HepG2 (cell line): ENCODE data around the gene SMAD3.

Experiments
- EP300 ChIP-seq, 3 experiments: sonication (generic) in 1 of 3; formaldehyde crosslinking in 1 of 3; IDR thresholded peaks; 2 replicates each; pipeline versions ENCODE4 v1.5.1 to v1.6.1; 2011 to 2020; ENCODE audit warnings: low read depth in 2 of 3, low read length in 2 of 3, borderline replicate concordance in 1 of 3, improper control_type of control experiment in 1 of 3, mild to moderate bottlenecking in 1 of 3, missing genetic modification reagents in 1 of 3, moderate library complexity in 1 of 3
- GABPB1 ChIP-seq: IDR thresholded peaks from 2 replicates; pipeline ENCODE4 v1.6.1; 2016; ENCODE audit warnings: mild to moderate bottlenecking, missing genetic modification reagents, moderate library complexity, missing compliant biosample characterization
- GTF2F1 ChIP-seq: fragments of 150-350 bp; IDR thresholded peaks from 2 replicates; pipeline ENCODE4 v1.6.1; 2014; ENCODE audit warnings: low read length
- JARID2 ChIP-seq: sonication (generic); formaldehyde crosslinking; IDR thresholded peaks from 2 replicates; pipeline ENCODE4 v1.8.1; 2023; ENCODE audit warnings: missing genetic modification reagents, inconsistent platforms; ENCODE audit not compliant: insufficient replicate concordance
- NR2F1 ChIP-seq, 2 experiments: fragments of 450-650 bp in 1 of 2; formaldehyde crosslinking in 1 of 2; IDR thresholded peaks; 2 replicates each; pipeline versions ENCODE4 v1.5.0 to v1.6.1; 2016 to 2020; ENCODE audit warnings: mild to moderate bottlenecking in 1 of 2, missing compliant biosample characterization in 1 of 2, missing genetic modification reagents in 1 of 2, moderate library complexity in 1 of 2
- ZNF235 ChIP-seq: sonication (generic); formaldehyde crosslinking; IDR thresholded peaks from 2 replicates; pipeline ENCODE4 v1.8.1; 2023; ENCODE audit warnings: mild to moderate bottlenecking, missing genetic modification reagents, borderline replicate concordance
- TF ChIP-seq, protein P1 (sequence below): sonication (generic); formaldehyde crosslinking; IDR thresholded peaks from 2 replicates; pipeline ENCODE4 v1.4.0; 2020; ENCODE audit warnings: missing genetic modification reagents
- TF ChIP-seq, protein P2 (sequence below): sonication (generic); formaldehyde crosslinking; IDR thresholded peaks from 2 replicates; pipeline ENCODE4 v1.4.0; 2020; ENCODE audit warnings: missing genetic modification reagents
- TF ChIP-seq, protein P3 (sequence below): sonication (generic); formaldehyde crosslinking; IDR thresholded peaks from 2 replicates; pipeline ENCODE4 v1.5.0; 2020; ENCODE audit warnings: mild to moderate bottlenecking, missing genetic modification reagents, moderate library complexity
- TF ChIP-seq, protein P4 (sequence below): sonication (generic); formaldehyde crosslinking; IDR thresholded peaks from 2 replicates; pipeline ENCODE4 v1.4.0; 2020; ENCODE audit warnings: missing genetic modification reagents

DNA sequence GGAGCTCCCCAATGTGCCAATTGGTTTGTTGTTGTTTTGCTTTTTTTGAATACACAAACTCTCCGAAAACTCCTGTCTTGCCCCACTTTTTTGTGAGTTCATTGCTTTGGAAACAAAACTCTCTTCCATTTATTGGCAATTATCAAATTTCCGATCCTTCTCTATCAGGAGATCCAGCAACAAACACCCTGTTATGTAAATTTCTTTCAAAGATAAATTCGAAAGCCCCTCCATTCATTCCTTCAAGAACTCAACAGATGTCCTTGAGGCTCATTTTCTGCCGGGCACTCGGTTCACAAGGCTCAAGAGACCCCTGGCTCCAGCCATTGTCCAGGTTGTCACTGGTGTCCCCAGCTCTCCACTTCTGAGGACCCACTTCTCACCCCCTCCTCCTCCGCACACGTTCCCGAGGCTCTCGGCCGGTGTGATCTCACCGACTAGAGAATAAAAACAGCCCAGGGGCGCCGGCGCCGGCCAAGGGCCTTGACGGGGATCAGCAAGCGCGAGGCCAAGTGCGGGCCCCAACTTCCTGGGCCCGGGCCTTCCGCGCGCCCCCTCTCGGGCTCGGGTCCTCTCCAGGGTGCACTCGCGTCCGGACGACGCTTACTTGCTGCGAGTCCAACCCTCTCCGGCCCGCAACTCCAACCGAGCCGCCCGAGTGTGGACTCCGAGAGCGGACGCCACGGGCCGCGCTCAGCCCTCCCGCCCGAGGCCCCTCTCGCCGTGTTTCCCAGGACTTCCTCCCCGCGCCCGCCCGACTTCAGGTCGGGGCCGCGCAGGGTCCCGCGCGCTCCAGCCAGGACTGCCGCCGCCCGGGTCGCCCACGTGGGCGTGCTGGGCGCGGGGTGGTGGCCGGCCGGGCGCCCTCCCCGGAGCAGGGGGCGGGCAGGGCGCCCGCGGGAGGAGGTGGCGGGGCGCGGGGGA is 533 bp upstream of the SMAD3 start:
- TF ChIP-seq, protein P1, sequence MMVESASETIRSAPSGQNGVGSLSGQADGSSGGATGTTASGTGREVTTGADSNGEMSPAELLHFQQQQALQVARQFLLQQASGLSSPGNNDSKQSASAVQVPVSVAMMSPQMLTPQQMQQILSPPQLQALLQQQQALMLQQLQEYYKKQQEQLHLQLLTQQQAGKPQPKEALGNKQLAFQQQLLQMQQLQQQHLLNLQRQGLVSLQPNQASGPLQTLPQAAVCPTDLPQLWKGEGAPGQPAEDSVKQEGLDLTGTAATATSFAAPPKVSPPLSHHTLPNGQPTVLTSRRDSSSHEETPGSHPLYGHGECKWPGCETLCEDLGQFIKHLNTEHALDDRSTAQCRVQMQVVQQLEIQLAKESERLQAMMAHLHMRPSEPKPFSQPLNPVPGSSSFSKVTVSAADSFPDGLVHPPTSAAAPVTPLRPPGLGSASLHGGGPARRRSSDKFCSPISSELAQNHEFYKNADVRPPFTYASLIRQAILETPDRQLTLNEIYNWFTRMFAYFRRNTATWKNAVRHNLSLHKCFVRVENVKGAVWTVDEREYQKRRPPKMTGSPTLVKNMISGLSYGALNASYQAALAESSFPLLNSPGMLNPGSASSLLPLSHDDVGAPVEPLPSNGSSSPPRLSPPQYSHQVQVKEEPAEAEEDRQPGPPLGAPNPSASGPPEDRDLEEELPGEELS (CRISPR knock-in tag): no peak
- TF ChIP-seq, protein P2, sequence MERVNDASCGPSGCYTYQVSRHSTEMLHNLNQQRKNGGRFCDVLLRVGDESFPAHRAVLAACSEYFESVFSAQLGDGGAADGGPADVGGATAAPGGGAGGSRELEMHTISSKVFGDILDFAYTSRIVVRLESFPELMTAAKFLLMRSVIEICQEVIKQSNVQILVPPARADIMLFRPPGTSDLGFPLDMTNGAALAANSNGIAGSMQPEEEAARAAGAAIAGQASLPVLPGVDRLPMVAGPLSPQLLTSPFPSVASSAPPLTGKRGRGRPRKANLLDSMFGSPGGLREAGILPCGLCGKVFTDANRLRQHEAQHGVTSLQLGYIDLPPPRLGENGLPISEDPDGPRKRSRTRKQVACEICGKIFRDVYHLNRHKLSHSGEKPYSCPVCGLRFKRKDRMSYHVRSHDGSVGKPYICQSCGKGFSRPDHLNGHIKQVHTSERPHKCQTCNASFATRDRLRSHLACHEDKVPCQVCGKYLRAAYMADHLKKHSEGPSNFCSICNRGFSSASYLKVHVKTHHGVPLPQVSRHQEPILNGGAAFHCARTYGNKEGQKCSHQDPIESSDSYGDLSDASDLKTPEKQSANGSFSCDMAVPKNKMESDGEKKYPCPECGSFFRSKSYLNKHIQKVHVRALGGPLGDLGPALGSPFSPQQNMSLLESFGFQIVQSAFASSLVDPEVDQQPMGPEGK (CRISPR knock-in tag): no peak; the same call in 1 of the 2 replicates
- TF ChIP-seq NR2F1 (CRISPR knock-in tag; IDR thresholded peaks at IDR 0.05) (no peak), EP300 (IDR thresholded peaks at IDR 0.05; ENCODE audit: low read depth in 2 of 2, low read length in 2 of 2) (0 out of 4 replicates have a peak, but pooled peaks of 1 of the 2 experiments have one; percentile 13), EP300 (CRISPR knock-in tag; IDR thresholded peaks at IDR 0.05; ENCODE audit: borderline replicate concordance) (peak; percentile 24; the same call in 1 of the 2 replicates), ZNF235 (CRISPR knock-in tag) (no peak), GTF2F1 (no peak), JARID2 (CRISPR knock-in tag) (no peak), GABPB1 (CRISPR knock-in tag) (peak; percentile 78)
- TF ChIP-seq, protein P3, sequence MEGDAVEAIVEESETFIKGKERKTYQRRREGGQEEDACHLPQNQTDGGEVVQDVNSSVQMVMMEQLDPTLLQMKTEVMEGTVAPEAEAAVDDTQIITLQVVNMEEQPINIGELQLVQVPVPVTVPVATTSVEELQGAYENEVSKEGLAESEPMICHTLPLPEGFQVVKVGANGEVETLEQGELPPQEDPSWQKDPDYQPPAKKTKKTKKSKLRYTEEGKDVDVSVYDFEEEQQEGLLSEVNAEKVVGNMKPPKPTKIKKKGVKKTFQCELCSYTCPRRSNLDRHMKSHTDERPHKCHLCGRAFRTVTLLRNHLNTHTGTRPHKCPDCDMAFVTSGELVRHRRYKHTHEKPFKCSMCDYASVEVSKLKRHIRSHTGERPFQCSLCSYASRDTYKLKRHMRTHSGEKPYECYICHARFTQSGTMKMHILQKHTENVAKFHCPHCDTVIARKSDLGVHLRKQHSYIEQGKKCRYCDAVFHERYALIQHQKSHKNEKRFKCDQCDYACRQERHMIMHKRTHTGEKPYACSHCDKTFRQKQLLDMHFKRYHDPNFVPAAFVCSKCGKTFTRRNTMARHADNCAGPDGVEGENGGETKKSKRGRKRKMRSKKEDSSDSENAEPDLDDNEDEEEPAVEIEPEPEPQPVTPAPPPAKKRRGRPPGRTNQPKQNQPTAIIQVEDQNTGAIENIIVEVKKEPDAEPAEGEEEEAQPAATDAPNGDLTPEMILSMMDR: peak; percentile 58
- TF ChIP-seq, protein P4, sequence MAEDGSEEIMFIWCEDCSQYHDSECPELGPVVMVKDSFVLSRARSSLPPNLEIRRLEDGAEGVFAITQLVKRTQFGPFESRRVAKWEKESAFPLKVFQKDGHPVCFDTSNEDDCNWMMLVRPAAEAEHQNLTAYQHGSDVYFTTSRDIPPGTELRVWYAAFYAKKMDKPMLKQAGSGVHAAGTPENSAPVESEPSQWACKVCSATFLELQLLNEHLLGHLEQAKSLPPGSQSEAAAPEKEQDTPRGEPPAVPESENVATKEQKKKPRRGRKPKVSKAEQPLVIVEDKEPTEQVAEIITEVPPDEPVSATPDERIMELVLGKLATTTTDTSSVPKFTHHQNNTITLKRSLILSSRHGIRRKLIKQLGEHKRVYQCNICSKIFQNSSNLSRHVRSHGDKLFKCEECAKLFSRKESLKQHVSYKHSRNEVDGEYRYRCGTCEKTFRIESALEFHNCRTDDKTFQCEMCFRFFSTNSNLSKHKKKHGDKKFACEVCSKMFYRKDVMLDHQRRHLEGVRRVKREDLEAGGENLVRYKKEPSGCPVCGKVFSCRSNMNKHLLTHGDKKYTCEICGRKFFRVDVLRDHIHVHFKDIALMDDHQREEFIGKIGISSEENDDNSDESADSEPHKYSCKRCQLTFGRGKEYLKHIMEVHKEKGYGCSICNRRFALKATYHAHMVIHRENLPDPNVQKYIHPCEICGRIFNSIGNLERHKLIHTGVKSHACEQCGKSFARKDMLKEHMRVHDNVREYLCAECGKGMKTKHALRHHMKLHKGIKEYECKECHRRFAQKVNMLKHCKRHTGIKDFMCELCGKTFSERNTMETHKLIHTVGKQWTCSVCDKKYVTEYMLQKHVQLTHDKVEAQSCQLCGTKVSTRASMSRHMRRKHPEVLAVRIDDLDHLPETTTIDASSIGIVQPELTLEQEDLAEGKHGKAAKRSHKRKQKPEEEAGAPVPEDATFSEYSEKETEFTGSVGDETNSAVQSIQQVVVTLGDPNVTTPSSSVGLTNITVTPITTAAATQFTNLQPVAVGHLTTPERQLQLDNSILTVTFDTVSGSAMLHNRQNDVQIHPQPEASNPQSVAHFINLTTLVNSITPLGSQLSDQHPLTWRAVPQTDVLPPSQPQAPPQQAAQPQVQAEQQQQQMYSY (CRISPR knock-in tag): peak; percentile 38; the same call in 1 of the 2 replicates
